AG09319 (cell line): Measurements from ENCODE around the gene SMAD4.

Experiments
- DNase-seq: peaks from one replicate; pipeline ENCODE4 v3.0.0-alpha.2; 2010; ENCODE audit warnings: low read depth; ENCODE audit errors: extremely low read depth
- CTCF ChIP-seq: IDR thresholded peaks from 2 replicates; pipeline ENCODE4 v1.5.1; 2011; ENCODE audit warnings: low read depth, mild to moderate bottlenecking, inconsistent platforms, low read length, moderate library complexity

Gene SMAD4

GRCh38 chr18:51051105-51051712 is 21.2 kb downstream of the SMAD4 start:
- DNase-seq = no peak
- TF ChIP-seq CTCF = peak; percentile 88

DNA sequence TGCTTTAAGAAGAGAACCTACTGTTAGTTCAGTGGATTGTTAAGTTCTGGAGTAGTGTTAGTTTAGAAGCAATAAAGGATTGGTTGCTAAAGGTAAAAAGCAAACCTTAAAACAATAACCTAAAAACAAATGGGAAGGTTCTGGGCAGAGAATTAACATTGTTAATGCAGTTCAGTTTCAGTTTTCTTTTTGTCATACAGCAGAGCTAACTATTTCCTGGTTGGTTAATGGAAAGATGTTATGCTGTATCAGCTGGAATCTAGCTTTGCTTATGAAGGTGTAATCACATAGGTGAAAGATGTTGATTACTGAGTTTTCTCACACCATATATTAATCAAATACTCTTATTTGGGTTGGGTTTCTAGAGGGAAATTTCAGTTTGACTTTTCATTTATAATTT is 23.8 kb downstream of the SMAD4 start:
- DNase-seq = no peak
- TF ChIP-seq CTCF = no peak

DNA sequence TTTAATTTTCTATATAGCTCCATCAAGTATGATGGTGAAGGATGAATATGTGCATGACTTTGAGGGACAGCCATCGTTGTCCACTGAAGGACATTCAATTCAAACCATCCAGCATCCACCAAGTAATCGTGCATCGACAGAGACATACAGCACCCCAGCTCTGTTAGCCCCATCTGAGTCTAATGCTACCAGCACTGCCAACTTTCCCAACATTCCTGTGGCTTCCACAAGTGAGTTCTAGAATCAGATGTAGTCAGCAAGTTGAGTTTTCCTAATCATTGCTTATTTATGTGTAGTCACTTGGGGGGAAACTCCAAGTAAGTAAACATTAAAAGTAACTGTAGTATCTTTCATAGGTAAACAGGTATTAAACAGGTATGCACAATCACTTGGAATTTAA is 24.8 kb downstream of the SMAD4 start:
- DNase-seq = no peak
- TF ChIP-seq CTCF = no peak

DNA sequence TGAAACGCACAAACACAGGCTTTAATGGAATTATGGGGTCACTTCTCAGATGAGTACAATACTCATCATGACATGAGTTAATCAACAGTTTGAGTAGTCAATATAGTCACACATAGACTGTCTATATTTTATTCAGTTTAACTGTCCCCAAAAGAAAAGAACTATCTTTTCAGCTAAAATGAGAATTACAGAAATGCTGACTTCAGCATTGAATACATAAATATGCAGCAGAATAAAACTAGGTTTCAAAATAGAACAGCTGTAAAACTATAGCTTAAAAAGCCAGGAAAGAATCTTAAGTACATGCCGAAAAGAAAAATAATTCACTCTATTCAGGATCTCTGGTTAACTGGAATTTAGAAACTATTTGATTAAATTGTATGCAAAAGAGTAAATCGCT is 30.0 kb downstream of the SMAD4 start:
- TF ChIP-seq CTCF = no peak
- no peak for DNase-seq

DNA sequence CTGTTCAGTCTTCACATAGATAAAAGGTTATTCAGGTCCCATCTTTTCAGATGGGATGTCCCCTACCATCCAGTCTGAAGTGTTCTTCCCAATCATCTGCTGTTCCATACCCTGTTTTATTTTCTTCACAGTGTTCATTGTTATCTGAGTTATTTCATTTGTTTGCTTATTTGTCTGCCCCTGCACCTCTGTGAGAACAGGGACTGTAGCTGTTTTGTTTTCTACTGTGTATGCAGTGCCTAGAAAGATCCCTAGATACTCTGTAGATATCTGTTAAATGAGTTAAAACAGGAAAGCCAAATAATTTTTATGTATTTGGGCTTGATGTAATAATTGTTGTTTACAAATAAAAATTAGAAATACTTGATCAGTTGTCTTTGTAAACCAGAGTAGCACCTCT is 34.2 kb downstream of the SMAD4 start:
- DNase-seq = no peak
- no peak for TF ChIP-seq CTCF

DNA sequence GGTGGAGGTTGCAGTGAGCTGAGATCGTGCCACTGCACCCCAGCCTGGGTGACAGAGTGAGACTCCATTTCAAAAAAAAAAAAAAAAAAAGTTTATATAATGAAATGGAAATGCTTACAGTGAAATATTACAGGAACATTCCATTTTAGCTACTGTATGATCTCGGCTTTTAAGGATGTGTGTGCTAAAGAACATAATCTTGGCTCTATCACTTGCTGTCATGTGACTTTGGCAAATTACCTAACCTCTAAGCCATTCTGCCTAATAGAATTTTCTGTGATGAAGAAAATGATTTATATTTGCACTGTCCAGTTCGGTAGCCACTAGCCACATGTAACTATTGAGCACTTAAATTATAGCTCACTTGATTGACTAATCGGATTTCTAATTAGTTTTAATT is 36.3 kb downstream of the SMAD4 start:
- no peak for DNase-seq
- TF ChIP-seq CTCF = no peak

- no peak for TF ChIP-seq CTCF
- DNase-seq = no peak
Measured at GRCh38 chr18:51068105-51068504, 38.1 kb downstream of the SMAD4 start.
